GM21786 (cell line): ENCODE data around the gene FARP2.
"Not testable (repeated sequence)": the region's sequence is repeated elsewhere in the genome, so short reads cannot be mapped to it uniquely, and the experiment has no call there.

ENCODE experiments used
- ATAC-seq: cut with Tn5 transposase; IDR thresholded peaks from one replicate; pipeline ENCODE4 v1.9.1; 2021; ENCODE audit not compliant: unreplicated experiment

The FARP2 gene

GRCh38 chr2:241516520-241516965, 160.5 kb downstream of the FARP2 start:
- ATAC-seq: no peak

GRCh38 chr2:241517297-241517696, 161.2 kb downstream of the FARP2 start:
- ATAC-seq: no peak

- ATAC-seq: no peak
These were observed 163.6 kb downstream of the FARP2 start for GRCh38 chr2:241519669-241520068.

GRCh38 chr2:241522477-241522876, 166.4 kb downstream of the FARP2 start:
- ATAC-seq: no peak

GRCh38 chr2:241525818-241526780, 170.0 kb downstream of the FARP2 start:
- ATAC-seq: not testable (repeated sequence)

- no peak for ATAC-seq
These were observed 174.5 kb downstream of the FARP2 start for GRCh38 chr2:241530571-241530970.

GRCh38 chr2:241531161-241531722, 175.2 kb downstream of the FARP2 start:
- no peak for ATAC-seq

- no peak for ATAC-seq
These were observed 176.1 kb downstream of the FARP2 start for GRCh38 chr2:241532168-241532567.

GRCh38 chr2:241532733-241533601, 176.9 kb downstream of the FARP2 start:
- ATAC-seq: no peak

GRCh38 chr2:241534293-241534692, 178.2 kb downstream of the FARP2 start:
- ATAC-seq: no peak

- ATAC-seq: no peak
These were observed 178.8 kb downstream of the FARP2 start for GRCh38 chr2:241534701-241535375.

GRCh38 chr2:241535871-241536655, 180.0 kb downstream of the FARP2 start:
- ATAC-seq: no peak

- no peak for ATAC-seq
These were observed 182.9 kb downstream of the FARP2 start for GRCh38 chr2:241538838-241539615.

- no peak for ATAC-seq
These were observed 183.7 kb downstream of the FARP2 start for GRCh38 chr2:241539616-241540374.

- no peak for ATAC-seq
These were observed 184.3 kb downstream of the FARP2 start for GRCh38 chr2:241540401-241540770.

GRCh38 chr2:241540771-241541561, 184.9 kb downstream of the FARP2 start:
- no peak for ATAC-seq

- no peak for ATAC-seq
These were observed 185.6 kb downstream of the FARP2 start for GRCh38 chr2:241541564-241542277.
